ENCODE results near the gene HAX1. TPM values are rescaled to one million over a fixed set of nuclear protein-coding genes. Genes with fewer than 3 reads are reported as not detected.
"Not testable (repeated sequence)": the region's sequence is repeated elsewhere in the genome, so short reads cannot be mapped to it uniquely, and the experiment has no call there.

The HAX1 gene
- 63.1 TPM for total RNA-seq

DNA sequence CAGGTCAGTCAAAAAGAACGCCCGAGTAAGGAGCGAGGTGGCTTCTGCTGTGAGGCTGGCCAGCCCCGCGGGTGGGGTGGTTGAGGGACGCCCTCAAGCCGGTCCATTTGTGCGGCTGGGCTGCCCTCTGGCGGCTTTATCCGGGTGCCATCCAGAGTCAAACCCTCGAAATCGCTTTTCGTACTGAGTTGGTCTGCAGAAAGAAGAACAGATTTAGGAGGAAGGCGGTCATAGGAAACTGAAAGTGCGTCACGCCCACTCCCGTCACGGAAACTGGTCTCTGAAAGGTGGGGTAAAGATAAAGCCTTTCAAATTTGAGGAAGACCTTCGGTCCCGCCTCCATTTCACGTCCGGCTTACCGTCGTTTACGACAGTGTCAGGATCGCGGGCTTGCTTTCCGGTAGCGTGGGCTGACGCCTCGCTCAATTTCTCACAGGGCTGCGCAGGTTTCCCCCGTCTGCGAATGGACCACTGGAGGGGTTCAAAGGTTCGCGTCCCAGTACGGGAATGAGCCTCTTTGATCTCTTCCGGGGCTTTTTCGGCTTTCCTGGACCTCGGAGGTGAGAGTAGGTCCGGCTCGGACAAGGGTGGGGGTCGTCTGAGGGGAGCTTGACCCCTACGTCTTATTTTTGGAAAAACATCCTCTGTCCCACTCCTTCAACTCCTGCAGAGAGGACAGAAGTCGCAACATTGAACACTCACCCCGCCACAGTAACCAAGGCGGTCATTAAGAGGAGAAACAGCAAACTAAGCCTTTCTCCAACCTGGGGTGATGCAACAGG lies at the start of gene HAX1:
TSS of gene HAX1 (plus strand) at position 413 of the 782 bp plus-strand sequence. CDS start at position 508, 95 bp downstream.
- DNase-seq (ENCODE audit: low spot score) = peak; percentile 97

DNA sequence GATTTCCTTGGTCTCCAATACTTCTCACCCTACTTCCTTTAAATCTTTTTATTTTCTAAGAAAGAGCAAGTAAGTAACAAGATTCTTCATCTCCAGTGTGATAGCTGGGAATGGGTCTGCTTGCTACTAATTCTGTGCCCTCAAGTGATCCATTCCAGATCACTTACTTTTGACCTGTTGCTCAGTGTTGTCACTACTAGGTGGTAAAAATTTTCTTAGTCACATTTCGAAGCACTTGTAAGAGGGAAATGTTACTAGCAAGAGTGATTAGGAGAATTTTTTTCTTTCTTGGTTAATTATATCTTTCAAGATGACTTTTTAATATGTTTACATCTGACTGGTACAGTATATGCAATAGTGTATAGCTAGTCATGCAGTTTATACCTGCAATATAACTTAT lies 49.5 kb upstream of the HAX1 start:
- no peak for DNase-seq (ENCODE audit: low spot score)

DNA sequence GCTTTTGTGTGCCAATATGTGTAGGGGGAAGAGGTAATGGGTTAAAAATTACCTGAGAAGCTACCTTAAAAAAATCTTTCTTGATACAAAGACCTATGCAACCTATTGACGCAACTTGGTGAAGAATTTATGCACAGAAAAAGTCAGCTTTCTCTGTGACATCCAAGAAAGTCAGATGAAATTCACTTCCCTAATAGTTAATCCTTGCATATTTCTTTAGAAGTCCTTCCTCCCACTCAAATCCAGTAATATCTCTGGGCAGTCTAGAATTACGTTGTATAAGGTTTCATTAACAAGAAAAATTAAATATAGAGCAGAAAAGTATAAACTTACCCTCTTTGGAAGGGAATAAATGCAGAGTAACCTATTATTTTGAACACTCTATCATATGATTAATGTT lies 48.8 kb upstream of the HAX1 start:
- no peak for DNase-seq (ENCODE audit: low spot score)

DNA sequence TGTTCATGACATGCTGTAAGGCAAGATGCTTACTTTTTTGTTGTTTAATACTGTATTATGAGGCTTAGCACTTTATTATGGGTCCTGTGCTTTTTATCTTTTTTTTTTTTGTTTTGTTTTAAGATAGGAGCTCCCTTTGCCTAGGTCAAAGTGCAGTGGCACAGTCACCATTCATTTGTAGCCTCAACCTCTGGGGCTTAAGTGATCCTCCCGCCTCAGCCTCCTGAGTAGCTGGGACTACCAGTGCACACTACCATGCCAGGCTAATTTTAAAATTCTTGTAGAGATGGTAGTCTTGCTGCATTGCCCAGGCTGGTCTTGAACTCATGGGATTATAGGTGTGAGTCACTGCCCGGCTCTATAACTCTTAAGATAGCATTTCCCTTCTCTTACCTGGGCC lies 47.1 kb upstream of the HAX1 start:
- DNase-seq (ENCODE audit: low spot score) = no peak

DNA sequence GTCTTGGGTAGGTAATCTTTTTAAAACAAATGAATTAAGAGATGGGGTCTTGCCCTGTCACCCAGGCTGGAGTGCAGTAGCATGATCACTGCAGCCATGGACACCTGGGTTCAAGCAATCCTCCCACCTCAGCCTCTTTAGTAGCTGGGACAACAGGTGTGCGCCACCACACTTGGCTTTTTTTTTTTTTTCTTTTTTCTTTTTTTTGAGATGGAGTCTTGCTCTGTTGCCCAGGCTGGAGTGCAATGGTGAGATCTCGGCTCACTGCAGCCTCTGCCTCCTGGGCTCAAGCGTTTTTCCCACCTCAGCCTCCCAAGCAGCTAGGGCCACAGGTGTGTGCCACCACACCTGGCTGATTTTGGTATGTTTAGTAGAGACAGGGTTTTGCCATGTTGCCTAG lies 41.3 kb upstream of the HAX1 start:
- DNase-seq (ENCODE audit: low spot score) = not testable (repeated sequence)

DNA sequence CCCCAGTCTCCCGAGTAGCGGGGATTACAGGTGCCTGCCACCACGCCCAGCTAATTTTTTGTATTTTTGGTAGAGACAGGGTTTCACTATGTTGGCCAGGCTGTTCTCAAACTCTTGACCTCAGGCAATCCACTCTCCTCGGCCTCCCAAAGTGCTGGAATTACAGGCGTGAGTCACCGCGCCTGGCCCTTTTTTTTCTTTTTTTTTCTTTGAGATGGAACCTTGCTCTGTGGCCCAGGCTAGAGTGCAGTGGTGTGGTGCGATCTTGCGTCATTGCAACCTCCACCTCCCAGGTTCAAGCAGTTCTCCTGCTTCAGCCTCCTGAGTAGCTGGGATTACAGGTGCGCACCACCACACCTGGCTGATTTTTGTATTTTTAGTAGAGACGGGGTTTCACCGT lies 39.3 kb upstream of the HAX1 start:
- DNase-seq (ENCODE audit: low spot score) = not testable (repeated sequence)

DNA sequence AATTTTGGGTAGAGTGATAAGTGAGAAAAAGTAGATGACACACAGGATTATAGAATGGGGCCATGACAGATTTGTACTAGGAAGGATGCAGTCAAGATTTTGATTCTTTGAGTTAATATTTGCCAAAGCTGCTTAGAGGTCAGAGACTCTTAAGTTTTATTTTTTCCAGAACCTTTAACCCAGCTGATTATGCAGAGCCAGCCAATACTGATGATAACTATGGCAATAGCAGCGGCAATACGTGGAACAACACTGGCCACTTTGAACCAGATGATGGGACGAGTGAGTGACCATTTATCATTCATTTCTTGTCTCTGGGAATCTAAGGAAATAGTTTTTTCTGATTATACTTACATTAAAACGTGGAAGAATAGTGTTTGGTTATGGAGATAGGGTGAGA lies 35.6 kb upstream of the HAX1 start:
- no peak for DNase-seq (ENCODE audit: low spot score)

DNA sequence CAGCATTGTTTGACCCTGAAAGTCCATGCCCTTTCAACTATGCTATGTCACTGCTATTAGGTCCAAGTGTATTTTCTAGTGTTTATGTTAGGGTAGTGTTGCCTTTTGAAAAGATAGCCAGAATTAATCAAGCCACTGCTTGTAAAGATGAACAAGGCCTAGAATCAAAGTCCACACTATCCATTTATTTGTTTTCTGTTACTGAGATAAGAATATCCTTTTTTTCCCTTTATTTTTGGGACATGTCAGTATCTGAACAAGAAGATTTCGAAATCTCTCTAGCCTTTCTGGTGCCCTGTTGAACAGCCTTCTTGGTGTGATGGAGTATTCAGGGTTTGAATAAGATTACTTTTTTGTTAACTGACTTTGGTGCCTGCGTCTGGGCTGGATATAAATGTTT lies 35.0 kb upstream of the HAX1 start:
- DNase-seq (ENCODE audit: low spot score) = no peak

DNA sequence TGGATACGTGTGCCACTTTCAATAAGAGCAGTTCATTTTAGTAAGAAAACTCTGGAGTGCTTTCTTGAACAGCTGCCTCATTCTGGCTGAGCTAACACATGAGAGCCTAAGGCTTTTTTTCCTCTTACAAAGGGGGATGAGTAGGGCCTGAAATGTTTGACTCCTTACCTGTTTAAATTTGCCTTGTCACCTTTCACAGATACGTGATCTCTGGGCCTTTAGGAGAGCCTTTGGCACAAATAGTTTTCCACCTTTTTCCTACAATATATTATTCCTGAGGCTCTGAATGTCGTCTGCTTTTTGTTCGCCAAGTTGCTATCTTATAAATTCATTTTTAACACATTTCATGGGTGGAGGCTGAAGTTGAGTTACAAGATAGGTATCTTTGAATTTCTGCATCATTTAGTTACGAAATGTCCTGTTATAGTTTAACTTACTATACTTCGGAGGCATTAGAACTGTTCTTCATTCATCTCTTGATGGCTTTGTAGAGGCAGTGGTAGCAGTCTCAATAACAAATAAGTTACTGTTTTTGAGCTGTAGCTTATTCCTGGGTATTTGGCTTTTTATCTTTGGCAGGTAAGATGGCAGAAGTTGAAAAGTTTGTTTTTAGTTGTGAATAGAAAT lies 34.4 kb upstream of the HAX1 start:
- DNase-seq (ENCODE audit: low spot score) = no peak

DNA sequence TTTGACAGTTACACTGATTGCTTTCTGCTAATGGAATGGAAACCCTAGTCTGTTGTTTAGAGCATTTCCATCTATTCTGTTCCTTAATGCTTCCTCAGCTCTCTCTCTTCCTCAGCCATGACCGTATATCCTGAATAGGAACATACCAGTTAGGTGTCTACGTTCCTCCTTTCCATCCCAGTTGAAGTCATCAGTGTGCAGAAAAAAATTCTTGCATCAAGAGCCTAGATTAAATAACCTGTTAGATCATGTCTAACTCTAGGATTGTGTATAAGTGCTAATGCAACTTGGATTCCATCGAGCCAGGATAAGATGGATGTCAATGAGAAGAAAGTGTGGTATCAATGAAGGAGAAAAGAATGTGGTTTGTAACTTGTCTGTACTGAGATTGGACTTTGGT lies 32.9 kb upstream of the HAX1 start:
- DNase-seq (ENCODE audit: low spot score) = no peak

DNA sequence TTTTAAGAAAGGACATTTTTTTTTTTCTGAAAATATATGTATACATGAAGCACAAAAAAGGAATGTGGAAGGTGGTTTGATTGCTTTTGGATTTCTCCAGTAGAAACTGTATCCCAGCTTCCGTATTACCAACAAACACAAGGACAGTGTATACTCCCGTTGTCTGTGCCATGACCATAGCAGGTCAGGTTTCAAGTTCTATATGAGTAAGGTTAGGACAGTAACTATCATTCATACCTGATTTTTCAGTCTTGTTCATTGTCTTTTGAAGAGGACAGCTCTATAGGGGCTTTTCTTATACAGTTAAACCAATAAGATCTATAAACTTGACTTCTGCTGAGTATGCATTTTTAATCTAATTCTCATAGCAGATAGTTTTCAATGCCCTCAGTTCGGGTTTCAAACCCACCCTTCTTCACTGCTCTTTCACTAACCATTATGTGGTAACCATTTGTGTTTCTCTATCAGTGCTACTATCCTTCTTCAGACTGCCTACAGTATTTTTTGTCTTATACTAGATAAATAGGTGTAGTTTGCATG lies 32.1 kb upstream of the HAX1 start:
- DNase-seq (ENCODE audit: low spot score) = no peak

DNA sequence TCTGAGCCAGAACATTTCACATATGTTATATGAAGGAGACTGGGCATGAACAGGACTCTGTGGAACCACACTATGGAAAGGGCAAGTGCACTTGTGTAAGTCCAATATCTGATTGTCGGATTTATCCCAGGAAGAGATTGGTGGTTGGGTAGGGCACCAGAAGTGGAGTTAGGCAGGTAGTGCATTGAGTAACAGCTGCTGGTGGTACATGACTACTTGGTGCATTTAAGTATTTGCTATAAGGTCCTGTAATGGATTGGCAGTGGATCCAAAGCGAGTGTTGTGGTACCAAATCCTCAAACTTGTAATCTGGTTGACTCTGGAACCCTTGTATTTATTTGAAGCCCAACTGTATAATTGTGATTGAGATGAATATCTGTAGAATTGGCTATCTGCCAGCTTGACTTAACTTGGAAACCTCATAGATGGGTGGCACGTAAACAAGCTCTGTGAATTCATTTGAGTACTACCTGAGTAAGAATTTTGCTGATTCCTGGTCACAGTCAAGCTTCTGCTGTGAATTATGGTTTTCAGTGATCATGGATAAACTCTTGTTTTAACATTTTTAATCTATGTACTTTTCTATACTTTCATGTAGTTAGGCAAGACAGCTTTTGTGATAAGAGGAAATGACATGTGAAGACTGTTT lies 30.6 kb upstream of the HAX1 start:
- no peak for DNase-seq (ENCODE audit: low spot score)

DNA sequence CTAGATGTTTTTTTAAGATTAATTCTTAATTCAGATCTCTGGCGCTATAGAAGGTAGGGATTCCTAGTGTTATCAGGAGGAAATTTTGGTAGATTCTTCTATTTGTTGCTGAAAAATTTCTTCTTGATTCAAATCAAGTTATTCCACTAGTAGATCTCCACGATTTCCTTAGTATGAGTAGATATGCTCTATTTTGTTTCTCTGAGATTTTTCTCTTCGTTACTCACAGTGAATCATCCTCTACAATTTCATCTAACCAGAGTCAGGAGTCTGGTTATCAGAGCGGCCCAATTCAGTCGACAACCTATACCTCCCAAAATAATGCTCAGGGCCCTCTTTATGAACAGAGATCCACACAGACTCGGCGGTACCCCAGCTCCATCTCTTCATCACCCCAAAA lies 18.8 kb upstream of the HAX1 start:
- no peak for DNase-seq (ENCODE audit: low spot score)

DNA sequence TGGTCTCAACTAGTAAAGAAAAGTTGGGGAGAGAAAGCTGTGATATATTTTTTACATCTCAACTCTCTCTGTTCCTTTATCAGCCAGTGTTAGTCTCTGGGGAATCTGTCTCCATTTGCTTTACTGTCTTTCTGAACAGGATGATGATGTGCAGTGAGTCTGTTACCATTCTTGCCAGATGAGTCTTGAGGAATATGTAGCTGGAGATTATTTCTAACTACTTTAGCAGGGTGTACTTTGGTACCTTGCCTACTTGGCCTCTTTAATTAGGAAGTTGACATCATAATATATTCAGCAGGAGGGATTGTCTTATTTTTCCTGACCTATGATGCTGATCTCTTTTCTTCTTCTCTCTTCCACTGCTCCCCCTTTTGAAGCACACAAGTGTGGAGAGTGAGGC lies 15.7 kb upstream of the HAX1 start:
- no peak for DNase-seq (ENCODE audit: low spot score)

DNA sequence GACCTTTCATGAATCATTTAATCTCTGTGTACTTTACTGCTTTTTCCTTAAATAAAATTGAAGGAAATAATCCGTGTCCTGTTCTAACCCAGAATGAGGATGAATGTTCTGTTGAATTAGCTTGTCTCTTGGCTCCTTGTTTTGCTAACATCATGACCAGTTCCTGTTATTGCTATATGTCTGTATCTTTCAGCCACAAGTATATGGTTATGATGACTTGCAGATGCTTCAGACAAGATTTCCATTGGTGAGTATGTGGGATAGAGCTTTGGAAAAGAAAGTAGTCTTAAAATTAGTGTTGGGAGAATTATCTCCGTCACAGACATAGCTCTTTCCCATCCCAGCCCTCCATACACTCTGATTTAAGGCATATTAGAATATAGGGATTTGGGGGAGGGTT lies 13.6 kb upstream of the HAX1 start:
- no peak for DNase-seq (ENCODE audit: low spot score)

DNA sequence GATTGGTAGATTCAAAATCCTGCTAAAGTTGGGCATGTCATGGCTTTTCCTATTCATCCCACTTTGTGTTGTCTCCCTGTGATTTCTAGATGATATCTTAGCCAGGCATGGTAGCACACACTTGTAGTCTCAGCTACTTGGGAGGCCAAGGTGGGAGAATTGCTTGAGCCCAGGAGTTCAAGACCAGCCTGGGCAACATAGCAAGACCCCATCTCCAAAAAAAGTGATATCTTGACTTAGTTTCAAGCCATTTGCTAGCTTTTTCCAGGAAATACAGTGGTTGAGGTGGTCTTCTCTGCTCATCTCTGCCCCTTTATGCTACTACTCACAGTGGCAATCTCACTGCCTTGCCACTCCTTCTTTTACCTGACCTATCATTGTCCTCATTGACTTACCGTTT lies 12.3 kb upstream of the HAX1 start:
- DNase-seq (ENCODE audit: low spot score) = no peak

DNA sequence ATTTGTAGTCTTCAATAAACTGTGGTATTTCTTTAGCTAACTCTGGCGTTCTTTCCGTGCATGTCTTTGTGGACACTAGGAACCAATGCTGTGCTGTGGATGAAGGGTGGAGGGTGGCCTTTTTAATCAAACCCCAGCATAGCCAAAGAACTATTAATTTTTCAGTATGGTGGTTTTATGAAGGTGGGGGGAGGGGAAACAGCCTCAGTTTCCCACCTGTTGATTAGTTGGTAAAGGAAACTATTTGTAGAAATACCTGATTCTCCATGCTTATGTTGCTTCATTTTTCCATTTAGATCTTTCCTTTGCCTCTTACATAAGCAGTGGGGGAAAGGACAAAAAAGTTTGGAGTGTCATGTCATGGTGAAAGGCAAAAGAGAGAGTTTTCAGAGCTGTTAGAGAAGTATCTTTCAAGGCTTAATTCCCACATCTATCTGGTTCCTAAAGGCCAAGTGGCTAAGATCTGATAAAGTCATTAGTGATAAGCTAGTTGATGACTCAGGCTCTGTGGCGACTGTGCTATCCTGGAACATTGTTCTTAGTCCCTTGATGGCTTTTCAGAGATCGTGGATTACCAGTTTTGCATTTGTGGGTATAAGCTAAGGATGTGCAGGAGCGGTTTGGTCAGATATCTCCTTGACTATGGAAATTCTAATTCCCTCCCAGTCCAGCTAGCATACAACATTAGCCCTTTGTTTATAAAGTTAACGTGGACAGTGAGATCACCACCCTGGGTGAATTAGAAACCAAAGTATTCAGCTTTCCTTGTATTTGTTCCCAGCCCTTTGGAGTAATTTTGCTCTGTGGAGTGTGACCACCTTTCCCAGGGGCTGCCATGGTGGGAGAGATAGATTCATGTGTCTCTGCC lies 8.7 kb upstream of the HAX1 start:
- DNase-seq (ENCODE audit: low spot score) = no peak

DNA sequence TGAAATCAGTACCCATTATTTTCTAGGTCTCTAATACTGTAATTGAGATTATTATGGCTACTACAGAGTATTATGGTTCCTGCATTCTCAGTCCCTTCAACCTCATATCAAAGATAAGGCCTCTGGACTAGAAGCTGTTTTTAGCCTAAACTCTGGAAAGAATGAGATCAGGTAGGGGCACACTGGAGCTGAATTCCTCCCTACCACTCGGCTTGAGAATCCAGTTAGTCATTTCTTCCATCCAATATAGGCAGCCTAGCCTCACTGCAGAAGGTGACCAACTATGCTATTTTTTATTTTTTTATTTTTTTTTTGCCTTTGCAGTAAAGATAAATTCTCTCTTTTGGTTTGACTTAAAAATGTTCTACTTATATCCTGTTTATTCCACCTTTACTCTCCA lies 8.0 kb upstream of the HAX1 start:
- no peak for DNase-seq (ENCODE audit: low spot score)

DNA sequence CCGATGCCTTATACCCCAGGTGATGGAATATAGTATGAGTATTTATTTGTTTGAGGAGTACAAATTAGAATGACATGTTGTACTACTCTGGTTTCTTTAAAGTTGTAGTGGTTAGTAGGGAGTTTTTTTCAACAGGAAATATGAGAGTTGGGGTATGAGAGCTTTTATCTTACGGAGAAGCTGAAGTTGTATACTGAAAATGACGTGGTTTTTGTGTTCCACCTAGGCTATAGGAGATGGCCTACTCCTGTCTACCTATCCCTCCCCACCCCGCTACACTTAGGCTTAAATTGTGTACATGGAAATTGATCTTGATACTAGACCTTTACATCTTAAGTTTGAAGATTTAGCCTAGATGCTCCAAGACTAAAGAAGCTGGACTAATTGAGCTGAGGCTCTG lies 6.8 kb upstream of the HAX1 start:
- DNase-seq (ENCODE audit: low spot score) = no peak

DNA sequence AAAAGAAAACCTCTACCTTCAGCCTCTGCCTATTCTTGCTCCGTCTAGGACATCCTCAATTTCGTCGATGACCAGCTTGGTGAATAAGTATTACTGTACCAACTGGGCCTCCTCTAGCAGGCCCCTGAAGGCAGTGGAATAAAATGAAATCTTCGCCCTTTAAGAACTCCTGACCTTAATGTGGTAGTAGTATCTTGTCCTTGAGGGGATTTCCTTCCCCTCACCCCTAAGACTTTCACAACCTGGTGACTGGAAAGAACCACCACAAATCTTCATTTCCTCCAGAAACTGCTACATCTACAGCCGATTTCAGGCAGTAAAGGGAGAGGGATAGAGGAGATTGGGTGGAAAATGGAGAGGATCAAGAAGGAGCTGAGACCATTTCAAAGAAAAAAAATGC lies 1.6 kb upstream of the HAX1 start:
- no peak for DNase-seq (ENCODE audit: low spot score)

DNA sequence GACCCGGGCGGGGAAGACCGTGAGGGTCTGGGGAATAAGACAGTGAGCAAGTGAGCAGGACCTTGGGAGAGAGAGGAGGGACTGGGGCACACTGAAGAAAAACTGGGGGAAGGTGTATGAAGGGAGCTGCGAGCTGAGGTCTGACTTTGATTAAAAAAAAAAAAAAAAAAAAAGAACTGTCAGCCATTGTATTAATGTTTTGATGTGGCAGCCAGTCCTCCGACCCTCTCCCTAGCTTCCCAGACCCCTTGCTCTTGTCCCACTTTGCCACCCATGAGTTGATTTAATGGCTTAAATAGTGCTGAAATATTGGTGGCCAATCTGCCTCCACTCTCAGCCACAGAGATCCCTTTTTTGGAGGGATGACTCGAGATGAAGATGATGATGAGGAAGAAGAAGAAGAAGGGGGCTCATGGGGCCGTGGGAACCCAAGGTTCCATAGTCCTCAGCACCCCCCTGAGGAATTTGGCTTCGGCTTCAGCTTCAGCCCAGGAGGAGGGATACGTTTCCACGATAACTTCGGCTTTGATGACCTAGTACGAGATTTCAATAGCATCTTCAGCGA lies 652 bp downstream of the HAX1 start:
- no peak for DNase-seq (ENCODE audit: low spot score)

DNA sequence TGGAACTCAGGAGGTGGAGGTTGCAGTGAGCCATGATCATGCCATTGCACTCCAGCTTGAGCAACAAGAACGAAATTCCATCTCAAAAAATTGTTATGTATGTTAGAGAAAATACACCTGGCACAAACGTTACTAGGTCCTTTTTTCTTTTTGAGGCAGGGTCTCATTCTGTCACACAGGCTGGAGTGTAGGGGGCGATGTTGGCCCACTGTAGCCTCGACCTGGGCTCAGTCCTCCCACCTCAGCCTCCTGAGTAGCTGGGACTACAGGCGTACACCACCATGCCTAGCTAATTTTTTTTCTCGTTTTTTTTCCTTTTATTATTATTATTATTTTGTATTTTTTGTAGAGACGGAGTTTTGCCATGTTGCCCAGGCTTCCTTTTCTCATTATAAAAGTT lies 4.4 kb downstream of the HAX1 start:
- DNase-seq (ENCODE audit: low spot score) = no peak
